Neural cell (in vitro differentiated cells): ENCODE results near the gene PLEKHM3.

Source experiments
- EP300 ChIP-seq: fragments of 450-650 bp; conservative IDR thresholded peaks from 2 replicates; pipeline ENCODE4 v1.6.1; 2014; ENCODE audit warnings: antibody characterized with exemption, mild to moderate bottlenecking, moderate library complexity; ENCODE audit not compliant: poor library complexity, severe bottlenecking
- RAD21 ChIP-seq: fragments of 450-650 bp; conservative IDR thresholded peaks from 2 replicates; pipeline ENCODE4 v1.6.1; 2014; ENCODE audit warnings: antibody characterized with exemption, mild to moderate bottlenecking, moderate library complexity
- REST ChIP-seq: IDR thresholded peaks from 2 replicates; pipeline ENCODE4 v1.6.1; 2012; ENCODE audit warnings: borderline replicate concordance
- TF ChIP-seq, protein P1 (sequence below): fragments of 450-650 bp; IDR thresholded peaks from 2 replicates; pipeline ENCODE4 v1.5.1; 2014; ENCODE audit warnings: antibody characterized with exemption, mild to moderate bottlenecking, moderate library complexity; ENCODE audit not compliant: poor library complexity, severe bottlenecking

DNA sequence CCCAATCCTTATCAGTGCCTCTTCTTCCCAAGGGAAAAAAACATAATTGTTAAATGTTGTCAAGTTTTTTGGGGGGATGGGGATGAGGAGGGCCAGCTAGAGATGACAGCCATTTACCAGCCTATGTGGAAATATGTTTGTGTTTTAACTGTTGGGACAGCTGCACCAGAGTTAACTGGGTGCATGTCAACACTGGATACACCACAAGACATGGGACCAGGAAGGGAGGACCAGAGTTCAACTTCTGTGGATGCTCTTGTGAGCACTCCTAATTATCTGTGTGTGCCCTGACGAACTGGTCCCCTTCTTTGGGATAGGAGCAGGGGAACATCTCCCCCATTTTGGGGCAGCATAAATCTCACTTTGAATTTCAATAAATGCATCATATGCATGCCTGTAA lies 189.5 kb downstream of the PLEKHM3 start:
- TF ChIP-seq, protein P1, sequence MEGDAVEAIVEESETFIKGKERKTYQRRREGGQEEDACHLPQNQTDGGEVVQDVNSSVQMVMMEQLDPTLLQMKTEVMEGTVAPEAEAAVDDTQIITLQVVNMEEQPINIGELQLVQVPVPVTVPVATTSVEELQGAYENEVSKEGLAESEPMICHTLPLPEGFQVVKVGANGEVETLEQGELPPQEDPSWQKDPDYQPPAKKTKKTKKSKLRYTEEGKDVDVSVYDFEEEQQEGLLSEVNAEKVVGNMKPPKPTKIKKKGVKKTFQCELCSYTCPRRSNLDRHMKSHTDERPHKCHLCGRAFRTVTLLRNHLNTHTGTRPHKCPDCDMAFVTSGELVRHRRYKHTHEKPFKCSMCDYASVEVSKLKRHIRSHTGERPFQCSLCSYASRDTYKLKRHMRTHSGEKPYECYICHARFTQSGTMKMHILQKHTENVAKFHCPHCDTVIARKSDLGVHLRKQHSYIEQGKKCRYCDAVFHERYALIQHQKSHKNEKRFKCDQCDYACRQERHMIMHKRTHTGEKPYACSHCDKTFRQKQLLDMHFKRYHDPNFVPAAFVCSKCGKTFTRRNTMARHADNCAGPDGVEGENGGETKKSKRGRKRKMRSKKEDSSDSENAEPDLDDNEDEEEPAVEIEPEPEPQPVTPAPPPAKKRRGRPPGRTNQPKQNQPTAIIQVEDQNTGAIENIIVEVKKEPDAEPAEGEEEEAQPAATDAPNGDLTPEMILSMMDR, result no peak
- TF ChIP-seq REST, result no peak
- TF ChIP-seq RAD21, result no peak
- TF ChIP-seq EP300, result no peak
